GM10847 (cell line): Measurements from ENCODE around the gene SNX6.

Experiments
- POLR2A ChIP-seq: IDR thresholded peaks from 2 replicates; pipeline ENCODE4 v1.6.1; 2011; ENCODE audit not compliant: insufficient read length; ENCODE audit errors: extremely low read depth

Gene SNX6

GRCh38 chr14:34646570-34647255, 16.8 kb upstream of the SNX6 start:
- no peak for TF ChIP-seq POLR2A

- no peak for TF ChIP-seq POLR2A
Observed at GRCh38 chr14:34643361-34643760, 13.4 kb upstream of the SNX6 start.

- no peak for TF ChIP-seq POLR2A
Observed at GRCh38 chr14:34642595-34642994, 12.6 kb upstream of the SNX6 start.

DNA sequence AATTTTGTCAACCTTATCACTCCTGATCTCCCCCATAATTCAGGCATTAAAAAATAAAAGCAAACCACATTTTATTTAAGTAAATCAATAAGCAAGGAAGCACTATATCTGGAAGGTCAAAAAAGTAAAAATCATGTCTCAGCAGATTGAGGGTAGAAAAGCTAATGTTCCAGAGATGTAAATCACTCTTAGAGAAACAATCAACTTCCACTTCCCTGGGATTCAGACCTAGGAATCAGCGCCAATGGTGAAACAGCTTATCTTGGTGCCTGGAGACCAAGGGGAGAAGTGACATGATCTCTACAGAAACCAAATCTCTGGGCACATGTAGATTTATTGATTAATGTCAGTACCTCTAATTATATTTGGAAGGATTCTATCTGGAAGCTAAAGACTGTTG, 10.9 kb upstream of the SNX6 start:
- no peak for TF ChIP-seq POLR2A

- no peak for TF ChIP-seq POLR2A
Observed at GRCh38 chr14:34633742-34634141, 3.8 kb upstream of the SNX6 start.

- TF ChIP-seq POLR2A = no peak
Observed at GRCh38 chr14:34632411-34632978, 2.5 kb upstream of the SNX6 start.

DNA sequence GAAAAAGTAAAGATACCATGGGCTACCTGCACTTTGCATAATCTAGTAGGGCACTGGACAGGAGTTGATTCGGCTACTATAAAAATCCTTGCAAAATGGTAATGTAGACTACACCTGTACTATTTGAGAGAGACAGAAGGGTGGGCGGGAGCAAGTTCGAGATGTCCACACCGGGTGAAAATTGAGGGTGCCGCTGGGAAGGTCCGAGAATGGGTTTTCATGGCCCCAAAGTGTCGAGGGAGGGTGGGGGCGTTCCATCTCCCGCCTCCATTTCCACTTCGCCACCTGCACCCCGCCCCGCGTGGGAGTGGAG, 648 bp downstream of the SNX6 start:
- TF ChIP-seq POLR2A = no peak

DNA sequence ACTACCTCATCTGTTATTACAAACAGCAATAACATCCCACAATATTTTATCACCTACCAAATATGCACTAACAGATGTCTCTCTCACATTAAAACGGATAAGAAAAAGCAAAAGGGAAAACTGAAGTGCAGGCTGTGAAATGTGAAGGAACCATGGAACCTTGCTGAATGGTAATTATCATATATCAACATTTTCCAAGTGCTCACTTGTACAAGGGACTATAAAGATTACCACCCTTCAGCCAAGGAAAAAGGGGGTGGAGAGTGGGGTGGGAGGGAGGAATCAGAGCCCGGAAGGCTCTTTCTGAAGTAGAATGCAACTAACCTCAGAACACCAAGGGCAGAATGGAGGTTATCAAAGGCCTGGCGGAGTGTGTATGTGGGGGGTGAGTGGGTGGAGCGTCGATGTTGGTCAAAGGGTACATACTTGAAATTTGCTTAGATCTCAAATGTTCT, 1.2 kb downstream of the SNX6 start:
- no peak for TF ChIP-seq POLR2A

- TF ChIP-seq POLR2A = no peak
Observed at GRCh38 chr14:34623506-34623905, 6.4 kb downstream of the SNX6 start.

DNA sequence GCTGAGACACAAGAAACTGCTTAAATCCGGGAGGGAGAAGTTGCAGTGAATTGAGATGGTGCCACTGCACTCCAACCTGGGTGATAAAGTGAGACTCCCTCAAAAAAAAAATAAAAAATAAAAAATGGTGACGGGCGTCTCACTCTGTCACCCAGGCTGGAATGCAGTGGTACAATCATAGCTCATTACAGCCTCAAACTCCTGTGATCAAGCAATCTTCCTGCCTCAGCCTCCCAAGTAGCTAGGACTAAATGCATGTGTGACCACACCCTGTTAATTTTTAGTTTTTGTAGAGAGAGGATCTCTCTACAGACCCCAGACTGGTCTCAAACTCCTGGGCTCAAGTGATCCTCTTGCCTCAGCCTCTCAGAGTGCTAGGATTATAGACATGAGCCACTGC, 9.1 kb downstream of the SNX6 start:
- TF ChIP-seq POLR2A = no peak

DNA sequence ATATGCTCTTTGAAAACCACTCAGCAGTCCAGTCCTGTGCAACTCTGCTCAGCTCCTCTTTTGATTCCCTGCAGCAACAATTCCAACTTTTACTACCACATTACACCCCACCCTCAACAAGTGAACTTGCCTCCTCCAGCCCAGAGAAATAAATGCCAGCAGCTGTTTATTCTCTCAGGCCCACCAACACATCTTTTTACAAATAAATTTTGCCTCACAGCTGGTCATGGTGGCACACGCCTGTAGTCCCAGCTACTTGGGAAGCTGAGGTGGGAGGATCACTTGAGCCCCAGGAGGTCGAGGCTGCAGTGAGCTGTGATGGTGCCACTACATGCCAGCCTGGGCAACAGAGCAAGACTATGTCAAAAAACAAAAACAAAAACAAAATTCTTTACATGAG, 9.8 kb downstream of the SNX6 start:
- TF ChIP-seq POLR2A = no peak

- no peak for TF ChIP-seq POLR2A
Observed at GRCh38 chr14:34619471-34619870, 10.5 kb downstream of the SNX6 start.

DNA sequence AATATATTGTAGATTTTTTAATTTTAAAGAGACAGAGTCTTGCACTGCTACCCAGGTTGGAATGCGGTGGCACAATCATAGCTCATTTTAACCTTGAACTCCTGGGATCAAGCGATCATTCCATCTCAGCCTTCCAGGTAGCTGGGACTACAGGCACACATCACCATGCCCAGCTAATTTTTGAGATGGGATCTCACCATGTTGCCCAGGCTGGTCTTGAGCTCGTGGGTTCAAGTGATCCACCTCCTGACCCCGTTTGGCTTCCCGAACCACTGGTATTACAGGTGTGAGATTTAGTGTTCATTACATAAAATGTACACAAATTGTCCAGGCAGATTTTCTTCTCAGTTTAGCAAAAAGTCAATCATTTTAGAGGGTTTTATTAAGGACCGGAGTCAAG, 13.6 kb downstream of the SNX6 start:
- TF ChIP-seq POLR2A = no peak

DNA sequence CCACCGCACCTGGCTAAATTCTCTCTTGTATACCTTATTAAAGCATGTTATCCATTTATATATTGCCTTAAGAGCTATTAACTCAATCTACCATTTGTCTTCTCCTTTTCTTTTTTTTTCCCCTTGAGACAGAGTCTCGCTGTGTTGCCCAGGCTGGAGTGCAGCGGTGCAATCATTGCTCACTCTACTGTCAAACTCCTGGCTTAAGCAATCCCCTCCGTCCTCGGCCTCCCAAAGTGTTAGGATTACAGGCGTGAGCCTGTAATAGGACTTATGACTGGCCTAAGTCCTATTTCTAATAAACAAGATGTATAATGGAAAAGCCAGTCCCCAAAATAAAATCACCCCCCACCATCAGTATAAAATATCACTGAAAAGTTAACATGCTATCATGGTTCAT, 14.4 kb downstream of the SNX6 start:
- no peak for TF ChIP-seq POLR2A

GRCh38 chr14:34614638-34615037, 15.3 kb downstream of the SNX6 start:
- no peak for TF ChIP-seq POLR2A

- no peak for TF ChIP-seq POLR2A
Observed at GRCh38 chr14:34610101-34610500, 19.8 kb downstream of the SNX6 start.

DNA sequence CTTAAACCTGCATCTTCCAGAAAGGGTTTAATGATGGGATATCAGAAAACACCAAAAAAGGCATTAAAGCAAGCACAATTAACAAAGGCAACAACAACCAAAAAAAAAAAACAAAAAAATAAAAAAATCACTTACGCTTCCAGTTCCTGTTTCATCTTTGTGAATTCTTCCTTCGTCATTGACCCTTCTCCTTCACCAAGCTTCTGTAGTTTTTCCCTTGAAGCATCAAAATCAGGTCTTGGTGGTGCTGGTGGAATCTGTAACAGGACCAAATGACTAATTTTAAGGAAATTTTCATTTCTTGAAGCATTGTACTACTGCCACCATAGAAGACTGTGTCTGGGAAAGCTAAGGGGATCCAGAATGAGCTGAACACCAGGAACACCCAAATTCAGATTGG, 24.5 kb downstream of the SNX6 start:
- TF ChIP-seq POLR2A = no peak
